NCI-H82 treated with DMSO at 0.1 percent for 48 hours (cell line): Measurements from ENCODE around the gene BAIAP2.
"Not testable (repeated sequence)": the region's sequence is repeated elsewhere in the genome, so short reads cannot be mapped to it uniquely, and the experiment has no call there.

ENCODE experiments used
- DNase-seq: peaks from one replicate; lab custom pipeline; 2025; ENCODE audit not compliant: unreplicated experiment; lab: John Stamatoyannopoulos, UW

BAIAP2 gene

DNA sequence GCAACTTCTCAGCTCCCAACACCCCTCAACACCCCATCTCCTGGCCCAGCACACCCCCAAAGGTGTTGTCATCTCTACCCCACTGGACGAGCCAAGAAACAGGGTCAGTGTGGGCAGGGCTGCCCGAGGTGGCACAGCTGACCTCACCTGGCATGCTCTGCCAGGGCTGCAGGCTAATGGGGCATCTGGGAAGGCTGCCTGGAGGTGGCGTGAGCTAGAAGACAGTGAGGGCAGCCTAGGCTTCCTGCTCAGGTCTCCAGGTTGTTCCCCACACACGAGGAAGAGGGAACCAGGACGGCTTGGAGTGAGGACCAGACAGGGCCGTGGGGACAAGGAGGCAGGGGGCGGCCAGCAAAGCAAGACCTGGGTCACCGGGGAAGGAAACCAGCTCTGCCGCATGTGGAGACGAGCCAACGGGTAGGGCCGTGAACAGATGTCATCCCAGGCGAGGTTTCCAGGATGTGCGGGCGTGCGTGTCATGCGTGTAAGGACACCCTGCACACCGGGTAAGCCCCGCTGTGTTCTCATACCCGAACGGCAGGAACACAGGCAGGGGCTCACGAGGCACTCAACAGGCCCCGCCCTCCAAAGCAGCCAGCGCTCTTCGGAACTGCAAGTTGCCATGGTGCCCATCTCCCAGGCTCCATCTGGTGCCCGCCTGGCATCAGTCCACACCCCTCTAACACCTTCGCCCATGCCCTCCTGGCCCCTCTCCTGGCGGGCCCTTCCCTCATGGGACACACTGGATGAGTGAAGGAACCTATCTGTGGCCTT is 100.7 kb downstream of the BAIAP2 start:
- DNase-seq = no peak

DNA sequence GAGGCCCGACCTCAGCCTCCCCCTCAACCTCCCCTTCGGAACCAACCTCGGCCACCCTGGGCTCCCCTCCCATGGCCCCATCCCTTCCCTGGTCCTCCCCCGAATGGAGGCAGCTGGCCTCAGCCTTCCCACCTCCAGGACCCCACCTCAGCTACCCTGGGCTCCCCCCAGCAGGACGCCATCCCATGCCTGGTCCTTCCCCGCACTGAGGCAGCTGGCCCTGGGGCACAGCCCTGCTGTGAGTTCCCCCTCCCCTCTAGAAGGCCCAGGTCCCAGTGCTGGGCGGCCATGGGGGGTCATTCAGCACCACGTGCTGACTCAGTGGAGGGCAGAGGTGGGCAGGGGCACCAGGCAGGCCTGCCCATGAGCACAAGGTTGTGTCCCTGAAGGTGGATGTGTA is 101.4 kb downstream of the BAIAP2 start:
- no peak for DNase-seq

DNA sequence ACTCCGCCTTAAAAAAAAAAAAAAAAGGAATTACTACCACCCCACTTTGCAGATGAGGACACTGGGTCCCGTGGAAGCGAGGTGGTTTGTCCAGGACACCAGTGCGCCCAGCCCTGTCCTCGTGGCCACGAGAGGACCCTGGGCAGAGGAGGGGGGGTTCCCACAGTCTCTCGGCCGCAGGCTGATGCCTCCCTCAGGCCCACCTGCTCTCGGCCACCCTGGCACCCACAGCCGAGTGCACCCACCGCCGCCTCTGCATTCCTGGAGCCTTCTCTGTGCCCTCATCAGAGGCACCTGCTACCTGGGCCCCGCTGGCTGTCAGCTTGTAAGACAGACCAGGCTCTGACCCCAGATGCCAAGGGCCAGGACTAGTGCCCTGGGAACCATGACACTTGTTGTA is 102.3 kb downstream of the BAIAP2 start:
- no peak for DNase-seq

DNA sequence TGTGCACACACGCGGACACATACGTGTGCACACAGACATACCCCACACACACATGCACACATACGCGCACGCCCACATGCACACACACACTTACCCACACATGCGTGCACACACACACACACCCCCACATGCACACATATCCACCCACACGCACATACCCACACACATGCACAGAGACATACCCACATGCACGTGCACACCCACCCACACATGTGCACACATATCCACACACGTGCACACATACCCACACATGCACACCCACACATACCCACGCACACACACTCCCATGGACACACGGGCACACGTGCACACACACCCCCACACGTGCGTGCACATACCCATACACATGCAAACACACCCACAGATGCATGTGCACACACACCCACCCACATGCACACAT is 103.1 kb downstream of the BAIAP2 start:
- no peak for DNase-seq

DNA sequence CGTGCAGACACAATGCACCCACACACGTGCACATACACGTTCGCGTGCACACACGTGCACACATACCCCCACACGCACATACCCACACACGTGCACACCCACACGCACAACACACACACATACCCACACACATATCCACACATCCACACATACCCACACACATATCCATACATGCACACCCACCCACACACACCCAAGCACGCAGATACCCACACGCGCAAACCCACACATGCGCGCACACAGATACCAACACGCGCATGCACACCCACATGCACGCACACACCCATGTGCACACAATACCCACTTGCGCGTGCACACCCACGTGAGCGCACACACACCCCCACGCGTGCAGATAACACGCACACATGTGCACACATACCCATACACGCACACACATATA is 103.5 kb downstream of the BAIAP2 start:
- DNase-seq = no peak

DNA sequence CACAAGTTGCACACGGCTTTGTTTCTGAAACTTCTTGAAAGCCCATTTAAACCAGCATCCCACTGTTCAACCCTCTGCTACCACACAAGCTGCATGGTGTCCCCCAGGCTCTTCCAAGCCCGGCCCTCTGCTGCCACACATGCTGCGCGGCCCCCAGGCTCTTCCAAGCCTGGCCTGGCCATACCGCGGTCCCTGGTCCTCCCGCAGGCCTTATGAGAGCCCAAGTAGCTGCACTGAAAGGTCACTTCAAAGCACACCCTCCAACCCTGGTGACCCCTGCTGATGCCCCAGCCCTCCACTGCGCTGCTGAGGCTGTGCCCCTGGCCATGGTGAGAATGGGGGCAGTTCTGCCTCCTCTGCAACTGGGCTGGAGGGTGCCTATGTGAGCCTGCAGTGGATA is 104.5 kb downstream of the BAIAP2 start:
- DNase-seq = no peak

GRCh38 chr17:81140018-81140417 is 105.1 kb downstream of the BAIAP2 start:
- DNase-seq = no peak

- no peak for DNase-seq
Measured at GRCh38 chr17:81140695-81141094, 105.7 kb downstream of the BAIAP2 start.

DNA sequence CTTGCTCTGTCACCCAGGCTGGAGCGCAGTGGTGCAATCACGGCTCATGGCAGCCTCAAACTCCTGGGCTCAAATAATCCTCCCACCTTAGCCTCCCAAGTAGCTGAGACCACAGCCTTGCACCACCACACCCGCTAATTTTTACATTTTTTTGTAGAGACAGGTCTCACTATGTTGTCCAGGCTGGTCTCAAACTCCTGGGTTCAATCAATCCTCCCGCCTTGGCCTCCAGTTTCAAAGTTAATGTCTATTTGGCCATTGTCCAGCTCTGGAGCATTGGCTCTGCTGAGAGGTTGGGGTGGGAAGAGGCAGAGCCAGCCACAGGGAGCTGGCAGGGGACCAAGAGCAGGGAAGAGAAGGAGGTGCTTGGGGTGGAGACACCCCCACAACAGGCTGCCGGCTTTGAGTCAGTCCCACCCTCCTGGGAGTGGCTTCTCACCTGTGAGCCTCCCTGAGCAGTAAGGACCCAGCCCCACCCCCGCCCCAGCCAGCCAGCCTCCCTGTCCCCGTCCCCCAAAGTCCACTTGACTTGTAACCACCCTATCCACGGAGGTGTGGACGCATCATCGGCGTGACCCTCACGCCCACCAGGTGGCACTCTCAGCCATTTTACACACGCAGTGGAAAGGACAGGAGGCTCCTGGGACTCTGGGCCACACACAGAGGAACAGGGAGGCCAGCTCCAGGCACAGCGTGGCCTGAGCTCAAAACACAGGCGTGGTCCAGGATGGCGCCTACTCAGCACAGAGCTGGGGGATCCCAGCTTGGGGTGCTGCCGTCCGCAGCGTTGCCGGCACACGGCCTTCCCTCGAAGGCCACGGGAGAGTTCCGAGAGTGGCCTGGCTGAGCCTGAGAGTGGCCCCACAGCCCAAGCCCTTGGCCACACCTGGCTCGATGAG is 107.6 kb downstream of the BAIAP2 start:
- peak; percentile 47 for DNase-seq

DNA sequence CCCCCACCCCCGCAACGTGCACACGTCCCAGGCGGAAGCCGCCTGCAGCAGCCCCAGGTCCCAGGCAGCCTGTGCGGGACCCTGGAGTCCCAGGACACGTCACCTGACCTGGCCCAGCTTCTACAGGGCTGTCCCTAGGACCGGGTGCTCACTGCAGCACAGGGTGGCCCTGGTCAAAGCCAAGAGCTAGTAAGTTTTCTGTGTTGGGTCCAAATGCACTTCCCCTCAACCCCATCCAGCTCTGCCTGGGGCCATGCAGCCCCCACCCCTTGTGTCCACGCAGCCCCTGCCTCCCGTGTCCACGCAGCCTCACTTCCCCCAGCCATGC is 108.2 kb downstream of the BAIAP2 start:
- DNase-seq = no peak

GRCh38 chr17:81143717-81144422 is 108.9 kb downstream of the BAIAP2 start:
- DNase-seq = no peak

DNA sequence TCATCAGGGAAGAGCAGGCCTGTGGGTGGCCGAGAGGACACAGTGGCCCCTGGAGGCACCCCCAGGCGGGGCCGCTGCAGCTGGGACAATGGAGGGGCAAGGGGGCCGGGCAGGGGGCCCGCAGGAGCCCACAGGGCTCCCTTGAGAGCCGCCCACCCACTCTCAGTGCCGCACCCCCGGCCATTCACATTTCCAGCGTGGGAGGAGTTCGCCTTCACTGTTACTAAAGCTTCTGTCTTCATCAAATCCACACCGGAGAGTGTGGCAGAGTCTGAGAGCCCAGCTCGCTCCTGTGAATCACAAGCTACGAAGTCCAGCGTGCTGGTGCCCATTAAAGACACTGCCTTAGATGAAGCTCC is 109.5 kb downstream of the BAIAP2 start:
- no peak for DNase-seq

GRCh38 chr17:81146208-81146607 is 111.3 kb downstream of the BAIAP2 start:
- not testable (repeated sequence) for DNase-seq

DNA sequence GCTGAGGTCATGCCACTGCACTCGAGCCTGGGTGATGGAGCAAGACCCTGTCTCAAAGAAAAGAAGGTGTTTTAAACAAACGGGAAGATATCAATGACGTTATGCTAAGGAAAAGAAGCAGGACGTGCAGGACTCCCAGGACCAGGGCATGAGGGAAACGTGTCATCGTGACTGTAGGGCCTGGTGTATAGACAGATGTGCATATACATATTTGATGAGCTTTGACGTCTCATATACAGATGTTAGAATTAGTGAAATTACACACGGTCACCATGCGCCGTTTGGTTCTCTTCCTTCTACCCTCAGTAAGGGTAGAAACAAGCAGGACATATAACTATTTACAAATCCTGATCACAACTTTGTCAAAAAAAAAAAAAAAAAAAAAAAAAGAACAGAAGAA is 112.8 kb downstream of the BAIAP2 start:
- no peak for DNase-seq

GRCh38 chr17:81148571-81148970 is 113.6 kb downstream of the BAIAP2 start:
- DNase-seq = no peak

GRCh38 chr17:81148986-81149533 is 114.1 kb downstream of the BAIAP2 start:
- DNase-seq = no peak

GRCh38 chr17:81150377-81151077 is 115.6 kb downstream of the BAIAP2 start:
- DNase-seq = no peak

DNA sequence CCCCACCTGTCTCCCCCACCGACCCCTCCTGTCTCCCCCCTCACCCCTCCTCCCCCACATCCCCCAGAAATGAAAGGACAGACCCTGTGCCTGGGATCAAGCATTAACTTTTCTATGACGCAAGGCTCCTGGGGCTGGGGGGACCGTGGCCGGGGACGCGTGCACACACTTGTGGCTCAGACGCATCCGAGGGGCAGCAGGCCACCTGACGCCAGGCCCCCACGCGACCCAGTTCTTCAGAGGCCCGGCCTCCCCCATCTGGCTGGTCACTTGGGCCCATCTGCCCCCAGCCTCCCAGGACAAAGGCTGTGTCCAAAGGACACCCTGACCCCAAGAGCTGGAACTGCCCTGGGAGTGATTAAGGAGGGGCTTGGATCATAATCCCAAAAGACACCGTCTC is 116.3 kb downstream of the BAIAP2 start:
- no peak for DNase-seq

GRCh38 chr17:81152288-81152828 is 117.4 kb downstream of the BAIAP2 start:
- no peak for DNase-seq

- no peak for DNase-seq
Measured at GRCh38 chr17:81153340-81153803, 118.4 kb downstream of the BAIAP2 start.

GRCh38 chr17:81154016-81154415 is 119.1 kb downstream of the BAIAP2 start:
- not testable (repeated sequence) for DNase-seq
